HUES64 (cell line): ENCODE data around the gene RRBP1.

Source experiments
- H3K27ac ChIP-seq: 2 replicates; pipeline ENCODE4 v1.7.0; 2013; ENCODE audit warnings: low read depth, low read length, inconsistent platforms
- H3K27me3 ChIP-seq: 2 replicates; pipeline ENCODE4 v1.6.1; 2013; ENCODE audit warnings: mild to moderate bottlenecking, low read length; ENCODE audit not compliant: insufficient read depth
- H3K36me3 ChIP-seq: 2 replicates; pipeline ENCODE4 v1.6.1; 2013; ENCODE audit warnings: mild to moderate bottlenecking, low read length; ENCODE audit not compliant: insufficient read depth
- H3K4me1 ChIP-seq: 2 replicates; pipeline ENCODE4 v1.6.1; 2013; ENCODE audit warnings: mild to moderate bottlenecking, low read length, moderate library complexity; ENCODE audit not compliant: insufficient read depth
- H3K4me3 ChIP-seq: 2 replicates; pipeline ENCODE4 v1.5.1; 2013; ENCODE audit warnings: mild to moderate bottlenecking, low read length, moderate library complexity
- H3K9ac ChIP-seq: 2 replicates; pipeline ENCODE4 v1.6.1; 2013; ENCODE audit warnings: mild to moderate bottlenecking, low read depth, low read length
- H3K9me3 ChIP-seq: 2 replicates; pipeline ENCODE4 v1.6.1; 2013; ENCODE audit warnings: low read depth, low read length; ENCODE audit not compliant: insufficient read depth
- WGBS: fragments of 150-250, 120-280 bp; methylation state at CpG from one replicate; pipeline ENCODE4 v1.1.7; 2013; ENCODE audit warnings: missing lambda C conversion rate; 5-methylcytosine and 5-hydroxymethylcytosine counted together

The RRBP1 gene

DNA sequence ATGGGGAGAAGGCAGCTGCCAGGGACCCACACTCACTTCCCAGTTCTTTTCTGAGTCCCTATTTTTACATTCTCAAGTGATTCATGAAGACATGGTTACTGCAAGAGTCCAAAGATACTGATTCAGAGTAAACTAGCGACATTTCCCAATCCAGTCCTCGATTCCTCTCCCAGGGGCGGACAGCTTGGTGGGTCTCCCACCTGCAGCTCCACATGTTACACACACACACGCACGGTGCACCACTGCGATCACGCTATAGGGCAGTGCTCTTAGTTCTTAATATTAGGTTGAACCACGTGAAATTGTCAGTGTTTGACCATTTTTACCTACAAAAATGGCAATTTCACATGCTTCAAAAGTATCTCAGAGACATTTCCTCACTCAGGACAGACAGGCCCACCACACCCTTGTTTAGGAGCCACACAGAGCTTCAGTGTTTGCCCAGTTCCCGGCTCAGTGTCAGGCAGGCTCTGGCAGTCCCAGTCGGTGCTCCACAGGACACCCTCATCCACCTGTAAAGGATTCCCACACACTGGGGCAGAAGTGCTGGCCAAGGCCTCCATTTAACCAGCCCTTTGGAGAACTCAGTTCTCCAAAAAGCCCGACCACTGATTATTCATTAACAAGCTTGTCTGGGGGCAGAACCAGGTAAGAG is 51.8 kb downstream of the RRBP1 start:
- peaks cover 94% of the 10 kb centered on the region for H3K36me3 ChIP-seq
- H3K4me1 ChIP-seq, result no peaks in the 10 kb centered on the region
- no peak overlapping the region for H3K9ac ChIP-seq
- H3K27me3 ChIP-seq, result no peaks in the 10 kb centered on the region
- 95% methylated on average over 11 of the region's 11 CpGs for WGBS
- no peak overlapping the region for H3K4me3 ChIP-seq
- H3K9me3 ChIP-seq, result no peaks in the 10 kb centered on the region
- no peak overlapping the region for H3K27ac ChIP-seq

DNA sequence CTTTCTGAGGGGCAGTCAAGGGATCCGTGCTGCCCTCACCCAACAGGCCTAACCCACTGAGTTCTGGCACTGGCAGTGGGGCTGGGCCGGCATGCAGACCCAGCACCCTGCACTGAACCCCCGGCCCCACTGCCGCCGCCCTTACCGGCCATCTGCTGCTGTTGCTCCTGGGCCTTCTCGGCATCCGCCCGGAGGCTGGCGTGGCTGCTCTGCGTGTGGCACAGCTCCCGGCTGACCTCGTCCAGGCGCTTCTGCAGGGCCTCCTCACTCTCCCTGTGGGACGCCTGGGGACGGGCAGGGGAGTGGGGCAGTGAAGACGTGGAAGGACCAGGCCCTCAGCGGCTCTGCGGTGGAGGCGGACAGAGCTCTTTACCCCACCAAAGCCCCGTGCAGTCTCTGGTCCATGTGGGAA is 52.4 kb downstream of the RRBP1 start:
- H3K27me3 ChIP-seq, result no peaks in the 10 kb centered on the region
- H3K36me3 ChIP-seq, result peaks cover 94% of the 10 kb centered on the region
- no peaks in the 10 kb centered on the region for H3K4me1 ChIP-seq
- no peak overlapping the region for H3K27ac ChIP-seq
- 95% methylated on average over 21 of the region's 21 CpGs for WGBS
- H3K4me3 ChIP-seq, result no peak overlapping the region
- H3K9me3 ChIP-seq, result no peaks in the 10 kb centered on the region
- no peak overlapping the region for H3K9ac ChIP-seq

DNA sequence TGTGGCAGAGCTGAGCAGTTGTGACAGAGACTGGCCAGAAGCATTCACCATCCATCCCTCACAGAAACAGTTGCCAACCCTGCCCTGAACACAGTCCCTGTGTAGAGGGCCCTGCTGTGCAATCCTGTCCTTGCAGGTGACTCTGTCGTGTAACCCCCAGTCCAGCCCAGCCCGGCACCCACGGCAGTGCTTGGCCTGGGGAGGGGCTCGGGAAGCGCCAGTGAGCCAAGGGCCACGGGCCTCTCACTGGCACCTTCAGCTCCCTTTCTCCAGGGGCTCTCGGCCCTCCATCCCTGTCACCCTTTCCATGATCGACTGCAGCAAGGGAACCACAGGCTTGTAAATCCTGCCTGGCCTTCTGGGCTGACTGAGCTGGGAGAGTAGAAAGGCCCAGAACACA is 53.0 kb downstream of the RRBP1 start:
- no peak overlapping the region for H3K27ac ChIP-seq
- H3K27me3 ChIP-seq, result no peaks in the 10 kb centered on the region
- H3K36me3 ChIP-seq, result peaks cover 94% of the 10 kb centered on the region
- H3K9me3 ChIP-seq, result no peaks in the 10 kb centered on the region
- WGBS, result 93% methylated on average over 8 of the region's 8 CpGs
- H3K4me1 ChIP-seq, result no peaks in the 10 kb centered on the region
- H3K9ac ChIP-seq, result no peak overlapping the region
- no peak overlapping the region for H3K4me3 ChIP-seq

DNA sequence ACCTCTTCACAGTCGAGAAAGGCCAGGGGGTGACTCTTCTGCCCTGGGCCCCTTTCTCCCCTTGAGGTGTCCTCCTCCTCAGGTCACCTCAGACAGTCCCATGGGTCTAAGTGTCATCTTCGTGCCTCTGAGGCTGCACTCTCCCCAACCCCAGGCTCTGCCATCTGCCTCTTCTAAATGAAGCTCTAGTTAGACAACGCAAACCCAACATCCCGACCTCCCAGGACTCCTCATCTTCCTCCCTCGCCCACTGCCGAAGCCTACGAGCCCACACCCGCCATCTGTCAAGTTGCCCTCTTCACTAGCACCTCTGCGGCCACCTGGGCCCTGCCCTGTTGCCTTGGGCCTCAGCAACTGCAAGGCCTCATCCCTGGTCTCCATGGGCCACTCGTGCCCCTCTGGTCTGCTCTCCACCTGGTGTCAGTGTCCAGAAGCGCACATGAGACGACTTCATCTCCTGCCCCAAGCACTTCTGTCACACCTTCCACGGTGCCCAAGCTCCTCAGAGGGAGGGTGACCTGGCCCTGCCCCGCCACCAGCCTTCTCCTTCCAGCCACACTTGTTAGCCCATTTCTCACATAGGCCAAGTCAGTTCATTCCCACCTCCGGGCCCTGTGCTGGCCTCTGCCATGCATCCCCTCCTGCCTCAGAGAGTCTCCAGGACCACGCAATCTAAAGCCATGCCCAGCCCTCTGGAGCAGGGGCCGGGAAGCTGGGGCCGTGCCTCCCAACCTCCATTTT is 53.8 kb downstream of the RRBP1 start:
- Histone ChIP-seq H3K9me3 (no peaks in the 10 kb centered on the region), H3K27me3 (no peaks in the 10 kb centered on the region), H3K36me3 (peaks cover 94% of the 10 kb centered on the region), H3K4me1 (no peaks in the 10 kb centered on the region), H3K27ac (no peak overlapping the region), H3K4me3 (no peak overlapping the region), H3K9ac (no peak overlapping the region)
- WGBS, result 95% methylated on average over 18 of the region's 18 CpGs

DNA sequence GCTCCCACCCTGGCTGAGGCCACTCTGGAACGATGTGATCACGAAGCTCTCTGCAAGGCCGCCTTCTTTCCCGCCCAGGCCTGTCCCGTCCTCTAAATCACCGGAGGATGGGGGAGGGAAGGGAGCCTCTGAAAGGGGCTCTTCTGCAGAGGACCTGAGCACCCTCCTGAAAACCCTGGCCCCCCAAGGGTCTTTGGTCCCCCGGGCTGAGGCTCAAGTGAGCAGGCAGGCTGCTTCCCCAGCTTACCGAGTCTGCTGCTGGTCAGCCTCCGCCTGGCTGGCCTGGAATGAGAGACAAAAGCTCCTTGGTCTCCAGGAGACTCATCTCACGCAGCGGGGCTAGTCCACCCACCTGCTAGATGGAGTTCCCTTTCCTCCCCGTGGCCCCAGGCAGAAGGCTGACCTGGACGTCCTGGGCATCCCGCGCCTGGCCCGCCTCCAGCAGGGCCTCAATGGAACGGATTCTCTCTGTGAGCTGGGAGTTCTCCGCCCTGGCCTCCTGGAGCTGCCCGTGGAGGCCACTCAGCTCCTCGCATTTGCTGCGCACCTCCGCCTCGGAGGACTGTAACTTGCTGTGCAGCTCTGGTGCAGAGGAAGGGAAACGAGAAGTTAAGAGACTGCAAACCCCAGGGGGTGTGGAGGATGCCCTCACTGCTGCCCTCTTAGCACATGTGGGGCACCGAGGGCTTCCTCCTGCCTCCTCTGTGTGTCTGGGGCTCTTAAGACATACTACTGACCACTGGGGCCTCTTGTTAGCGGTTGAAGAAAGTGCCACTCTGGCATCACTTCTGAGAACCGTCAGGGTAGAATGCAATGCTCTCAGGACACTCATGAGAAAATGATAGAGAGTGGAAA is 54.7 kb downstream of the RRBP1 start:
- no peak overlapping the region for H3K27ac ChIP-seq
- no peak overlapping the region for H3K9ac ChIP-seq
- peaks cover 94% of the 10 kb centered on the region for H3K36me3 ChIP-seq
- no peaks in the 10 kb centered on the region for H3K4me1 ChIP-seq
- H3K4me3 ChIP-seq, result no peak overlapping the region
- H3K9me3 ChIP-seq, result no peaks in the 10 kb centered on the region
- no peaks in the 10 kb centered on the region for H3K27me3 ChIP-seq
- 91% methylated on average over 27 of the region's 27 CpGs for WGBS

DNA sequence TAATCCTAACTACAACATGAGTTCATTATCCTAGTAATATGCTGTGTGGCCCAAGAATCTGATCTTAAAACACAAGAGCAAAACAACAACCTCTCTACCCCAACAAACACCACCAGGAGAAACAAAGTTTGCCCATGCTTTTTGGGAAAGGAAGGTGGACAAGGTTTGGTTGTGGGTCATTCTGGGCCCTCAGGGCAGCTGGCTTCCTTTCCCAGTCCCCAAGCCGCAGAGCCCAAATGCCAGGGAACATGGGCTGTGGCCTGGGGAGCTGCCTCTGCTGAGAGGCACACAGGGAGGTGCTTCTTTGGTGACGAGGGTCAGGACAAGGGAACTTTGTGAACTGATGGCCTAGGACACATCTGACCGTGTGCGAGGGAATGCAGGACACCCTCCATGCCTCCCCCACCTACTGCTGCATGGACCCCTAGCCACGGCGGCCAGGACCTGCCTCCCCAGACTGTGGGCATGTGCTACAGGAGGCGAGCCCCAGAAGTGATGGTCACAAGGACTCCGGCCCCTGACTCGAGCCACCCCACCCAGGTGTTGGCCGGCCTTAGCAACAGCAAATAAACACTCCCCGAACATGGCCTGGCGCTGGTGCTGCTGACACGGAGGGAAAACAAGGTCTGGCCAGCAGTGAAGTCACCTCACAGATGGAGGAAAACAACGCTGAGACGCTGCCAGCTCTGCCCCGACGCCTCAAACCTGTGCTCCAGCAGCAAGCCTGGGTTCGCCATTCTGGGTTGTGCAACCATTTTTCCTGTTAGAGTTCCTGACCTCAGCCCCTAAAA is 55.6 kb downstream of the RRBP1 start:
- Histone ChIP-seq H3K27ac (no peak overlapping the region), H3K36me3 (peaks cover 94% of the 10 kb centered on the region), H3K9me3 (no peaks in the 10 kb centered on the region), H3K27me3 (no peaks in the 10 kb centered on the region), H3K4me3 (no peak overlapping the region), H3K4me1 (no peaks in the 10 kb centered on the region), H3K9ac (no peak overlapping the region)
- WGBS, result 94% methylated on average over 18 of the region's 18 CpGs

DNA sequence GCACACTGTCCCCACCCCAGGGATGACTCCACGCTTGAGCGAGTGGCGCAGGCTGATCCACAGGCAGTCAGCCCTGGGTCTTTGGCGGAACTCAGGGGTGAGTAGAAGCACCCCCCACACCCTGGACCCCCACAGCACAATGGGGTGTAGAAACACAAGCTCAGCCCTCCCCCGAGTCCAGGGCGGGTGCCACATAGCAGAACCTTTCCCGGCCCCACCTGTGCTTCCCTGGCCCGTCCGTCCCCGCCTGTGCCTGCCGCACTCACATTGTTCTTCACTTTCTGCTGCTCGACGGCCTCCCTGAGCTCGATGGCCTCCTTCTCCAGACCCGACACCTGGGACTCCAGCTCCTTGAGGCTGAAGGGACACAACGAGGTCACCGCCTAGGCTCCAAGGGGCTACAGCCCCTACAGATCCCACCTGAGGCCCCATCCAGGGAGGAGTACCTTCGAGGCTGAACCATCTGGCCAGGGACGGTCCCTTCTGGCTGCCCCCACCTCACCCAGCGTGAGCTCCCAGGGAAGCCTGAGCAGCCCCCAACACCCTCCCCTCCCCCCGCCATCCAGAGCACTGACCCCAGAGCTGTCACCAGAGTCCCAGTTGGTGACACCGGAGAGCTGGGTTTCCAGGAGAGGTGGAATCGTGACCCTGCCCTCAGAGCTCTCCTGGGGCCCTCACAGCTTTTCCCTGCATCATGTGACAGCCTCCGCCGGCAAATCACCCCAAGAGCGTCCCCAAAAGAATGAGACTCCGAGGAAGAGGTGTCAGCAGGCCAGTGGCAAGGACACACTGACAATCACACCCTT is 56.6 kb downstream of the RRBP1 start:
- Histone ChIP-seq H3K9ac (no peak overlapping the region), H3K4me3 (no peak overlapping the region), H3K27ac (no peak overlapping the region), H3K27me3 (no peaks in the 10 kb centered on the region), H3K36me3 (peaks cover 94% of the 10 kb centered on the region), H3K4me1 (no peaks in the 10 kb centered on the region), H3K9me3 (no peaks in the 10 kb centered on the region)
- WGBS, result 96% methylated on average over 27 of the region's 27 CpGs

DNA sequence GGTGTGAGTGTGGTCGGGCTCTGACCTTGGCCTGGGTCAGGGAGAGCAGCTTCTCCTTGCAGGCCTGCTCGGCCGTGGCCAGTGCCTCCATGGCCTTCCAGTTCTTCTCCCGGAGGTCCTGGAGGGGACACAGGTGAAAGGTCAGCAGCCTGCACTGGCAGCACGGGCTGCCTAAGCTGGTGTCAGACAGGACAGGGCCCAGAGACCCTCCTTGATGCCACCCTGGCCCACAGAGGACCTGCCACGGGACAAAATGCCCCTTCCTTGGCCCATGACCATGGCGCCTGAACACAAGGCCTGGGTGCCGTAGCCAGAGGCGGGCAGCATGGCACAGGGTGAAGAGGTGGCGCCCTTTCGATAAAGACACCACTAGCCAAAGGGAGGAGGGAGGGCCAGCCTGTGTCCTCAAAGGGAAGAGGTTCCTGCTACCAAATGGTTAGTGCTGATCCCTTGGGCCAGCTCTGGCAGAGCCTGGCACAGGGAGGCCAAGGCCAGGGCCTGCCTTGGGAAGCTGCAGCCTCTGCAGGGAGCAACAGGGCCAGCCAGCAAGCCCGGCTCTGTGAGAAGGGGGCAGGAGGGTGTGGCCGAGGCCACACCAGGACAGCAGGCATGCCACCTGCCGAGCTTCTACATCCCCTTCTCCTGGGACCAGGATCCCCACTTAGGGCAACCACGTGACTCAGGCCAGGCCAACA is 57.3 kb downstream of the RRBP1 start:
- H3K27ac ChIP-seq, result no peak overlapping the region
- 96% methylated on average over 15 of the region's 15 CpGs for WGBS
- no peaks in the 10 kb centered on the region for H3K4me1 ChIP-seq
- H3K27me3 ChIP-seq, result no peaks in the 10 kb centered on the region
- peaks cover 94% of the 10 kb centered on the region for H3K36me3 ChIP-seq
- H3K4me3 ChIP-seq, result no peak overlapping the region
- H3K9me3 ChIP-seq, result no peaks in the 10 kb centered on the region
- H3K9ac ChIP-seq, result no peak overlapping the region

DNA sequence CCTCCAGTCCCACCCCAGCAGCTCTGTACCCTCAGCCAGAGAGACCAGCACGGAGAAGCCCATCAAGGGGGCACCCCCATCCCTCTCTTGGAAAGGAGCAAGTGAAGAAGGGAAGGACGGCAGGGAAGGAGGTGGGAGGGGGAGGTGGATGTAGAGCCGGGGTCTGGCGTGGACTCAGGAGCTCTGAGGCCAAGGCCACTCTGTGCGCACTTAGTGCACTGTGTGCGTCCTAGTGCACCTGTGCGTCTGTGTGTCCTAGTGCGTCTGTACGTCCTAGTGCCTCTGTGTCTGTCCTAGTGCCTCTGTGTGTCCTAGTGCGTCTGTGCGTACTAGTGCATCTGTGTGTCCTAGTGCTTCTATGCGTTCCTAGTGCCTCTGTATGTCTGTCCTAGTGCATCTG is 58.0 kb downstream of the RRBP1 start:
- Histone ChIP-seq H3K9ac (no peak overlapping the region), H3K27me3 (no peaks in the 10 kb centered on the region), H3K4me3 (no peak overlapping the region), H3K9me3 (no peaks in the 10 kb centered on the region), H3K27ac (no peak overlapping the region), H3K4me1 (no peaks in the 10 kb centered on the region), H3K36me3 (peaks cover 94% of the 10 kb centered on the region)
- 96% methylated on average over 12 of the region's 12 CpGs for WGBS
